GM18909 (cell line): Measurements from ENCODE around the gene DNAH8.

Experiments
- ATAC-seq: cut with Tn5 transposase; IDR thresholded peaks from one replicate; pipeline ENCODE4 v1.9.1; 2021; ENCODE audit warnings: mild to moderate bottlenecking; ENCODE audit not compliant: unreplicated experiment, poor library complexity

The DNAH8 gene

GRCh38 chr6:38815250-38815649 lies 100.1 kb downstream of the DNAH8 start:
- no peak for ATAC-seq

- ATAC-seq = no peak
These were observed 103.6 kb downstream of the DNAH8 start for GRCh38 chr6:38818691-38819090.

- ATAC-seq = no peak
These were observed 107.9 kb downstream of the DNAH8 start for GRCh38 chr6:38822963-38823362.

GRCh38 chr6:38824243-38824894 lies 109.3 kb downstream of the DNAH8 start:
- no peak for ATAC-seq

- ATAC-seq = no peak
These were observed 111.9 kb downstream of the DNAH8 start for GRCh38 chr6:38827024-38827423.

- ATAC-seq = no peak
These were observed 116.8 kb downstream of the DNAH8 start for GRCh38 chr6:38831865-38832264.

- no peak for ATAC-seq
These were observed 118.2 kb downstream of the DNAH8 start for GRCh38 chr6:38833320-38833719.

GRCh38 chr6:38836585-38836984 lies 121.5 kb downstream of the DNAH8 start:
- ATAC-seq = no peak

- no peak for ATAC-seq
These were observed 122.0 kb downstream of the DNAH8 start for GRCh38 chr6:38837101-38837500.

- no peak for ATAC-seq
These were observed 128.7 kb downstream of the DNAH8 start for GRCh38 chr6:38843798-38844197.

GRCh38 chr6:38845931-38846330 lies 130.8 kb downstream of the DNAH8 start:
- no peak for ATAC-seq

GRCh38 chr6:38846361-38846760 lies 131.2 kb downstream of the DNAH8 start:
- ATAC-seq = no peak

- no peak for ATAC-seq
These were observed 131.7 kb downstream of the DNAH8 start for GRCh38 chr6:38846844-38847243.

- no peak for ATAC-seq
These were observed 132.4 kb downstream of the DNAH8 start for GRCh38 chr6:38847497-38847896.

GRCh38 chr6:38848760-38849159 lies 133.6 kb downstream of the DNAH8 start:
- ATAC-seq = no peak

GRCh38 chr6:38852215-38852614 lies 137.1 kb downstream of the DNAH8 start:
- no peak for ATAC-seq

GRCh38 chr6:38853236-38853635 lies 138.1 kb downstream of the DNAH8 start:
- no peak for ATAC-seq

GRCh38 chr6:38856492-38856891 lies 141.4 kb downstream of the DNAH8 start:
- ATAC-seq = no peak

- no peak for ATAC-seq
These were observed 142.7 kb downstream of the DNAH8 start for GRCh38 chr6:38857815-38858214.

- ATAC-seq = no peak
These were observed 144.9 kb downstream of the DNAH8 start for GRCh38 chr6:38860041-38860440.

GRCh38 chr6:38861926-38862401 lies 146.9 kb downstream of the DNAH8 start:
- ATAC-seq = no peak

GRCh38 chr6:38865521-38866174 lies 150.5 kb downstream of the DNAH8 start:
- ATAC-seq = no peak
